ENCODE measurements around the gene LYRM2. TPM values are rescaled to one million over a fixed set of nuclear protein-coding genes. Genes with fewer than 3 reads are reported as not detected.
"Not testable (repeated sequence)": the region's sequence is repeated elsewhere in the genome, so short reads cannot be mapped to it uniquely, and the experiment has no call there.

Gene LYRM2
- total RNA-seq, 1 donor = 8.1 TPM

GRCh38 chr6:89650579-89650978 lies 12.0 kb upstream of the LYRM2 start:
- DNase-seq (ENCODE audit: low read depth in 2 of 3, low spot score in 2 of 3) = no peak

- no peak for DNase-seq (ENCODE audit: low read depth in 2 of 3, low spot score in 2 of 3)
Observed at GRCh38 chr6:89649682-89650081, 11.1 kb upstream of the LYRM2 start.

GRCh38 chr6:89644864-89645263 lies 6.3 kb upstream of the LYRM2 start:
- no peak for DNase-seq (ENCODE audit: low read depth in 2 of 3, low spot score in 2 of 3)

- DNase-seq (ENCODE audit: low read depth in 2 of 3, low spot score in 2 of 3) = no peak
Observed at GRCh38 chr6:89643406-89643805, 4.9 kb upstream of the LYRM2 start.

- no peak for DNase-seq (ENCODE audit: low read depth in 2 of 3, low spot score in 2 of 3)
Observed at GRCh38 chr6:89642956-89643355, 4.4 kb upstream of the LYRM2 start.

GRCh38 chr6:89641581-89641980 lies 3.0 kb upstream of the LYRM2 start:
- DNase-seq (ENCODE audit: low read depth in 2 of 3, low spot score in 2 of 3) = not testable (repeated sequence)

GRCh38 chr6:89640804-89641203 lies 2.3 kb upstream of the LYRM2 start:
- DNase-seq (ENCODE audit: low read depth in 2 of 3, low spot score in 2 of 3) = no peak

- no peak for DNase-seq (ENCODE audit: low read depth in 2 of 3, low spot score in 2 of 3)
Observed at GRCh38 chr6:89637960-89638319, 607 bp downstream of the LYRM2 start.

GRCh38 chr6:89636412-89636811 lies 2.1 kb downstream of the LYRM2 start:
- not testable (repeated sequence) for DNase-seq (ENCODE audit: low read depth in 2 of 3, low spot score in 2 of 3)

- DNase-seq (ENCODE audit: low read depth in 2 of 3, low spot score in 2 of 3) = no peak
Observed at GRCh38 chr6:89630488-89630887, 8.1 kb downstream of the LYRM2 start.

GRCh38 chr6:89623749-89624148 lies 14.8 kb downstream of the LYRM2 start:
- no peak for DNase-seq (ENCODE audit: low read depth in 2 of 3, low spot score in 2 of 3)

GRCh38 chr6:89619567-89619966 lies 19.0 kb downstream of the LYRM2 start:
- no peak for DNase-seq (ENCODE audit: low read depth in 2 of 3, low spot score in 2 of 3)

GRCh38 chr6:89618026-89618425 lies 20.5 kb downstream of the LYRM2 start:
- DNase-seq (ENCODE audit: low read depth in 2 of 3, low spot score in 2 of 3) = no peak

GRCh38 chr6:89616531-89616930 lies 22.0 kb downstream of the LYRM2 start:
- DNase-seq (ENCODE audit: low read depth in 2 of 3, low spot score in 2 of 3) = no peak

GRCh38 chr6:89615882-89616281 lies 22.7 kb downstream of the LYRM2 start:
- no peak for DNase-seq (ENCODE audit: low read depth in 2 of 3, low spot score in 2 of 3)

GRCh38 chr6:89613790-89614189 lies 24.8 kb downstream of the LYRM2 start:
- no peak for DNase-seq (ENCODE audit: low read depth in 2 of 3, low spot score in 2 of 3)

- no peak for DNase-seq (ENCODE audit: low read depth in 2 of 3, low spot score in 2 of 3)
Observed at GRCh38 chr6:89612121-89612520, 26.4 kb downstream of the LYRM2 start.

- DNase-seq (ENCODE audit: low read depth in 2 of 3, low spot score in 2 of 3) = no peak
Observed at GRCh38 chr6:89611666-89612065, 26.9 kb downstream of the LYRM2 start.

GRCh38 chr6:89610149-89610642 lies 28.4 kb downstream of the LYRM2 start:
- DNase-seq (ENCODE audit: low read depth in 2 of 3, low spot score in 2 of 3) = peak; percentile 46 to 84 (median 67)

- DNase-seq (ENCODE audit: low read depth in 2 of 3, low spot score in 2 of 3) = no peak
Observed at GRCh38 chr6:89605861-89606260, 32.7 kb downstream of the LYRM2 start.

GRCh38 chr6:89604653-89605052 lies 33.9 kb downstream of the LYRM2 start:
- DNase-seq (ENCODE audit: low read depth in 2 of 3, low spot score in 2 of 3) = no peak

- DNase-seq (ENCODE audit: low read depth in 2 of 3, low spot score in 2 of 3) = no peak
Observed at GRCh38 chr6:89602166-89602565, 36.4 kb downstream of the LYRM2 start.

- no peak for DNase-seq (ENCODE audit: low read depth in 2 of 3, low spot score in 2 of 3)
Observed at GRCh38 chr6:89599727-89600126, 38.8 kb downstream of the LYRM2 start.
